Myocyte (in vitro differentiated cells): ENCODE data around the gene HNRNPA1. TPM values are rescaled to one million over a fixed set of nuclear protein-coding genes. Genes with fewer than 3 reads are reported as not detected.

Experiments used
- DNase-seq: peaks from one replicate; pipeline ENCODE4 v3.0.0-alpha.2; 2012; ENCODE audit warnings: low read depth
- total RNA-seq: library from RNA; depleted of rRNA; stranded (reverse); fragments of >200 nt; gene quantifications from 2 replicates; pipeline ENCODE4 v1.2.3, GENCODE V29; 2014

The HNRNPA1 gene
- total RNA-seq, 1 donor from 2014 or later, result 183 TPM

DNA sequence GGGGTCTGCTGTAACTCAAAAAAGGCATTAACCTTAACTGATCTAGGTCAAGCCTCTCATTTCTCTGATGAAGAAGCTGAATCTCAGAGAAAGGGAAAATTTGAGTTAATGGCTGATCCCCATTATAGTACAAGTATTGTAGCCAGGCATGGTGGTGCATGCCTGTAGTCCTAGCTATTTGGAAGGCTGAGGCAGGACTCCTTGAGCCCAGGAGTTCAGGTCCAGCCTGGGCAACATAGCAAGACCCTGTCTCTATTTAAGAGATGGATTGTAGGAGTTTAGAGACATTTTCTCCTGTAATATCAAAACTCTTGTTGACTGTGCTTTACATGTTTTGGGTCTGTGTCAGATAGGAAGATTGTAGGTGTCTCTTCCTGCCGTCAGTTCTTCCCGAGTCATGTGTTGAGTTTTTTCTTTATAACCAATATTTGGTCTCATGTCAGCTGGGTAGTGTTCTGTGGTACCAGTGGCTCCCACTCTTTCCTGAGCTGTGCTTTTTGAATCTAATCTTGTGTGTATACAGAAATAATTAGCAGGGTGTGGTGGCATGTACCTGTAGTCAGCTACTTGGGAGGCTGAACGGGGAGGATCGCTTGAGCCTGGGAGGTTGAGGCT is 53.0 kb downstream of the HNRNPA1 start:
- DNase-seq, result no peak

Other genes starting within 250 kb of the HNRNPA1 start
- 1.2 and 1.4 TPM in 2 replicates for gene HOXC5, start 247.7 kb upstream of the HNRNPA1 start, total RNA-seq
- gene HOXC4, start 226.9 kb upstream of the HNRNPA1 start, total RNA-seq, result 2.3 and 2.6 TPM in 2 replicates
- gene SMUG1, start 91.7 kb upstream of the HNRNPA1 start, total RNA-seq, result 45.1 and 46.9 TPM in 2 replicates
- 41.6 and 48.6 TPM in 2 replicates for gene CBX5, start 604 bp upstream of the HNRNPA1 start, total RNA-seq
- 1.1 and 1.4 TPM in 2 replicates for gene NFE2, start 20.3 kb downstream of the HNRNPA1 start, total RNA-seq
- 228 and 256 TPM in 2 replicates for gene COPZ1, start 44.4 kb downstream of the HNRNPA1 start, total RNA-seq
- not detected in 2 replicates for gene GPR84, start 83.8 kb downstream of the HNRNPA1 start, total RNA-seq
- gene ZNF385A, start 104.0 kb downstream of the HNRNPA1 start, total RNA-seq, result 2.3 and 4.1 TPM in 2 replicates
- 156 and 221 TPM in 2 replicates for gene ITGA5, start 138.5 kb downstream of the HNRNPA1 start, total RNA-seq
- not detected in 2 replicates for gene GTSF1, start 192.9 kb downstream of the HNRNPA1 start, total RNA-seq
- not detected in 2 replicates for gene NCKAP1L, start 217.0 kb downstream of the HNRNPA1 start, total RNA-seq